Transverse colon (tissue), 4 donors: ENCODE results near the gene SLBP. TPM values are rescaled to one million over a fixed set of nuclear protein-coding genes. Genes with fewer than 3 reads are reported as not detected.

Experiments
- DNase-seq: peaks from one replicate; pipeline ENCODE4 v3.0.0-alpha.2; 2019
- H3K27ac ChIP-seq, 4 donors: fragments of 200-600 bp; sonication (generic); 2 replicates each; pipeline ENCODE4 v1.5.1; 2016 to 2018; ENCODE audit warnings: inconsistent platforms in 4 of 4
- H3K27me3 ChIP-seq: fragments of 200-600 bp; sonication (generic); 2 replicates; pipeline ENCODE4 v1.5.1; 2017; ENCODE audit warnings: inconsistent platforms
- H3K36me3 ChIP-seq, 4 donors: fragments of 200-600 bp; sonication (generic); 2 replicates each; pipeline ENCODE4 v1.5.1; 2017 to 2019; ENCODE audit warnings: inconsistent platforms in 4 of 4
- H3K4me1 ChIP-seq, 4 donors: fragments of 200-600 bp; sonication (generic); 2 replicates each; pipeline ENCODE4 v1.5.1; 2017 to 2020; ENCODE audit warnings: inconsistent platforms in 4 of 4
- H3K4me3 ChIP-seq, 4 donors: fragments of 200-600 bp; sonication (generic); 1 replicate in 1 of 4; 2 replicates in 3 of 4; pipeline versions ENCODE4 v1.5.1 to v1.6.1; 2017 to 2019; ENCODE audit warnings: inconsistent platforms in 4 of 4
- H3K9me3 ChIP-seq, 2 donors: fragments of 200-600 bp; sonication (generic); 2 replicates each; pipeline ENCODE4 v1.5.1; 2017 to 2019; ENCODE audit warnings: inconsistent platforms in 2 of 2
- EP300 ChIP-seq: sonication (generic); formaldehyde crosslinking; IDR thresholded peaks from one replicate; pipeline ENCODE4 v1.6.1; 2017; ENCODE audit warnings: antibody characterized with exemption, low read depth
- POLR2A ChIP-seq: fragments of 450-650 bp; IDR thresholded peaks from one replicate; pipeline ENCODE4 v1.6.1; 2016; ENCODE audit warnings: antibody characterized with exemption, mild to moderate bottlenecking, moderate library complexity
- POLR2AphosphoS5 ChIP-seq, 3 donors: sonication (generic); formaldehyde crosslinking; IDR thresholded peaks; one replicate each; pipeline ENCODE4 v1.6.1; 2016; ENCODE audit warnings: antibody characterized with exemption in 3 of 3
- WGBS, 2 donors: methylation state at CpG; one replicate each; pipeline ENCODE4 v1.1.5; 2018; ENCODE audit warnings: low coverage in 1 of 2; 5-methylcytosine and 5-hydroxymethylcytosine counted together
- in situ Hi-C, 4 donors: fragments of 200-750 bp; cut with MboI; loops; one replicate each; pipeline versions ENCODE4 v1.15.0 to v1.15.1; 2017; ENCODE audit warnings: low sequenced_read_pairs in 3 of 4, low pct_ligation_motif_present in 1 of 4, low pct_unique_long_range_greater_than_20kb in 1 of 4
- intact Hi-C: fragments of 100-400 bp; cut with DNase I; formaldehyde crosslinking; loops from one replicate; pipeline ENCODE4 v1.15.1; 2023; ENCODE audit warnings: low total_unique reads
- total RNA-seq, 4 donors: library from RNA; depleted of rRNA; stranded (reverse); fragments of >200 nt; gene quantifications; one replicate each; pipeline ENCODE4 v1.1.0, GENCODE V29; 2016
- TF ChIP-seq, protein P1 (sequence below), 5 experiments: fragments of 200-600 bp in 3 of 5; fragments of 450-650 bp in 2 of 5; sonication (generic) in 3 of 5; IDR thresholded peaks; 1 replicate in 2 of 5; 2 replicates in 3 of 5; pipeline ENCODE4 v1.5.1; 2016 to 2017; ENCODE audit warnings: antibody characterized with exemption in 5 of 5, inconsistent platforms in 3 of 5, mild to moderate bottlenecking in 2 of 5, moderate library complexity in 1 of 5

SLBP gene
- total RNA-seq, 4 donors from 2014 or later: 7.6 to 47.5 (median 31.6) TPM

DNA sequence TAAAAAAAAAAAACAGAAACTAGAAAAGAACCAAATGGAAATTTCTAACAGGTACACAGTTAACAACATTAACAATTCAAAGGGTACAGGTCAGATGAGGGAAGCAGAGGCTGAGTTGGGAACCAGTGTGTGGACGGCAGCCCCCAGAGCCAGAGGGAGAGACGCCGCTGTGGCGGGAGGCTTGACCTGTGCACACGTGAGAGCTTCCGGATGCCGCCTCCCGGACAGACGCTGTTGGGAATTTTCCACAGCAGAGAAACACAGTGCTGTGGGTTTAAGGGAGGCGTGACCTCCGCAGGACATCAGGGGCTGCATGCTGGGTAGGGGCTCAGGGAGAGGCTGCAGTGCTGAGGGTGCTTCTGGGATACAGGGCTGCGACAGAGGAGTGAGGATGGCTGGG is 31.4 kb upstream of the SLBP start:
- intact Hi-C loops: no loop called here
- Histone ChIP-seq H3K9me3 (no peaks in the 10 kb centered on the region), H3K27me3 (peaks cover 5% of the 10 kb centered on the region), H3K4me3 (no peak overlapping the region), H3K27ac (no peak overlapping the region), H3K36me3 (peaks cover 0 to 4% (median under 1%) of the 10 kb centered on the region in 4 donors), H3K4me1 (peaks cover 0 to 3% (median 1%) of the 10 kb centered on the region in 4 donors)
- TF ChIP-seq, protein P1, sequence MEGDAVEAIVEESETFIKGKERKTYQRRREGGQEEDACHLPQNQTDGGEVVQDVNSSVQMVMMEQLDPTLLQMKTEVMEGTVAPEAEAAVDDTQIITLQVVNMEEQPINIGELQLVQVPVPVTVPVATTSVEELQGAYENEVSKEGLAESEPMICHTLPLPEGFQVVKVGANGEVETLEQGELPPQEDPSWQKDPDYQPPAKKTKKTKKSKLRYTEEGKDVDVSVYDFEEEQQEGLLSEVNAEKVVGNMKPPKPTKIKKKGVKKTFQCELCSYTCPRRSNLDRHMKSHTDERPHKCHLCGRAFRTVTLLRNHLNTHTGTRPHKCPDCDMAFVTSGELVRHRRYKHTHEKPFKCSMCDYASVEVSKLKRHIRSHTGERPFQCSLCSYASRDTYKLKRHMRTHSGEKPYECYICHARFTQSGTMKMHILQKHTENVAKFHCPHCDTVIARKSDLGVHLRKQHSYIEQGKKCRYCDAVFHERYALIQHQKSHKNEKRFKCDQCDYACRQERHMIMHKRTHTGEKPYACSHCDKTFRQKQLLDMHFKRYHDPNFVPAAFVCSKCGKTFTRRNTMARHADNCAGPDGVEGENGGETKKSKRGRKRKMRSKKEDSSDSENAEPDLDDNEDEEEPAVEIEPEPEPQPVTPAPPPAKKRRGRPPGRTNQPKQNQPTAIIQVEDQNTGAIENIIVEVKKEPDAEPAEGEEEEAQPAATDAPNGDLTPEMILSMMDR (IDR thresholded peaks at IDR 0.05): no peak
- TF ChIP-seq EP300: no peak
- no peak for TF ChIP-seq POLR2AphosphoS5 (IDR thresholded peaks at IDR 0.05)
- TF ChIP-seq POLR2A: no peak
- in situ Hi-C loops: loop anchor here in 1 of 4 donors (10.0 kb wide), 2 partner anchors 71 to 161 kb away; no protein-coding TSS in a partner anchor
- 96% methylated on average over 12 of the region's 12 CpGs; no CpG with 5 or more reads in 1 of the 2 donors for WGBS, 2 donors
- no peak for DNase-seq

DNA sequence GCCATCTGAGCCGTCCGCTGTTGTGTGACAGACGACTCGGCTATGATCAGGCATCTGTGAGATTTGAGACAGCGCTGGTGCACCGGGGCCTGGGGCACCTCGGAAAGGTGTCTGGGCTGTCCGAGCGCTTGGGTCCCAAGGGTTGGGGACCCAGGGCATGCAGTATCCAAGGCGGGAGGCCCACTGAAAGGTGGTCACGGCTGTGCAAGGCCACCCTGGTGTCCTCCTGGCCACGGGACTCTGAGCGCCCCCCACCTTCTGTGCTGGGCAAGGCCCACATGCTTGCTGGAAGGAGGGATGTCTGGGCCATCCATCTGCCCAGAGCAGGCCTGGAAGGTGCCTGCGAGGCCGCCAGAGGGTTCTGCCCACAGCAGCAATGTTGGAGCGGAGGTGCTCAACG is 29.1 kb upstream of the SLBP start:
- intact Hi-C loops (no loop called here), in situ Hi-C loops (loop anchor here in 1 of 4 donors (10.0 kb wide), 2 partner anchors 74 to 164 kb away; no protein-coding TSS in a partner anchor)
- peaks cover 0 to 22% (median 7%) of the 10 kb centered on the region in 4 donors for H3K36me3 ChIP-seq
- DNase-seq: no peak
- no peak overlapping the region for H3K4me3 ChIP-seq
- H3K27me3 ChIP-seq: no peaks in the 10 kb centered on the region
- peaks cover 0 to 3% of the 10 kb centered on the region in 2 donors for H3K9me3 ChIP-seq
- 89% methylated on average over 17 of the region's 17 CpGs; no CpG with 5 or more reads in 1 of the 2 donors for WGBS, 2 donors
- no peak for TF ChIP-seq POLR2AphosphoS5 (IDR thresholded peaks at IDR 0.05)
- H3K27ac ChIP-seq: no peak overlapping the region
- H3K4me1 ChIP-seq: no peaks in the 10 kb centered on the region

DNA sequence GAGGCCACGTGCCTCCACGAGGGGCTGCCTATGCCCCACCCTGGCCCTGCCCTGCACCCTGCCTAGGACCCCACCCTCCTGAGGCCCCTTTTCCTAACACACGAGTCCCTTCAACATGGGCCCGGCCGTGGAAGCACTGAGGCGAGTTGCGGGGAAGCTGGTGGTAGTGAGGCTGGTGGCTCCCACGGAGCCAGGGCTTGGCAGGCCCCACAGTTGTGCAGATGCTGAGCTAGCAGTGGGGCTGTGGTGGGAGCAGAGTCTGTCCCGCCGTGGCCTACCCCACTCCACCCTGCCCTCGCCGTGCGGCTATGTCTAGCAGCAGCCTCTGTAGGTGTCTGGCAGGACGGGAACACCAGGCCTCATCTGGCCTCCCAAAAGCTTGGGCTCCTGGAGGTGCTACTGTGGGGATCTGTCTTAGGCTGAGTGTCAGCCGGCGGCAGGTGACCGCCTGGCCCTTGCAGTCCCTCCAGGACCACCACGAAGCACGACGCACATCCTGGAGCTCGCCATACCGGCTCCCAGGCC is 28.0 kb upstream of the SLBP start:
- Histone ChIP-seq H3K36me3 (peaks cover 0 to 22% (median 10%) of the 10 kb centered on the region in 4 donors), H3K4me1 (no peaks in the 10 kb centered on the region), H3K27ac (no peak overlapping the region), H3K27me3 (no peaks in the 10 kb centered on the region), H3K9me3 (peaks cover 0 to 3% of the 10 kb centered on the region in 2 donors), H3K4me3 (no peak overlapping the region)
- TF ChIP-seq POLR2A (no peak), POLR2AphosphoS5 (IDR thresholded peaks at IDR 0.05) (no peak), EP300 (no peak)
- TF ChIP-seq, protein P1 (IDR thresholded peaks at IDR 0.05): no peak
- in situ Hi-C loops (loop anchor here in 1 of 4 donors (10.0 kb wide), 2 partner anchors 75 to 165 kb away; no protein-coding TSS in a partner anchor), intact Hi-C loops (no loop called here)
- WGBS, 2 donors: 90 to 97% methylated on average over 4 to 22 of the region's 22 CpGs
- no peak for DNase-seq

DNA sequence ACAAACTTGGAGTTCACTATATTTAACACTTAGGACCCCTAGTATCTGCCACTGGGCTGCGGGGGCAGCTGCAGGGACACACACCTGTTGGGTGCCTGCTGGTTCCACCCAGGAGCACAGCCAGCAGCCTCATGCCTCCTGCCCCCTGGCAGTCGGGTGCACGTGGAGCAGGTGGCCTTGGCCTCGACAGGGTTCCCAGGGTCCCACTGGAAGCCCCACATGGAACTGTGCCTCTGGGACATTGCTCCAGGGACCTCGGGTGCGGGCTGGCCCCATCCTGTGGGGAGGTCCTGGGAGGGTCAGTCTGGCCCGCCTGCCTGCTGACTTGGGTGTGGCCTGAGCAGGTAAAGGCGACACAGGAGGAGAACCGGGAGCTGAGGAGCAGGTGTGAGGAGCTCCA is 27.2 kb upstream of the SLBP start:
- WGBS, 2 donors: 96% methylated on average over 8 of the region's 9 CpGs; no CpG with 5 or more reads in 1 of the 2 donors
- intact Hi-C loops (no loop called here), in situ Hi-C loops (no loop called here)
- no peak overlapping the region for H3K27ac ChIP-seq
- peaks cover 0 to 3% of the 10 kb centered on the region in 2 donors for H3K9me3 ChIP-seq
- no peaks in the 10 kb centered on the region for H3K27me3 ChIP-seq
- no peak for DNase-seq
- no peak for TF ChIP-seq EP300
- TF ChIP-seq, protein P1 (IDR thresholded peaks at IDR 0.05): no peak
- TF ChIP-seq POLR2AphosphoS5 (IDR thresholded peaks at IDR 0.05): no peak
- TF ChIP-seq POLR2A: no peak
- H3K4me1 ChIP-seq: no peaks in the 10 kb centered on the region
- H3K36me3 ChIP-seq: peaks cover 0 to 22% (median 10%) of the 10 kb centered on the region in 4 donors
- H3K4me3 ChIP-seq: no peak overlapping the region
